RWPE1 (cell line): ENCODE measurements around the gene HSF4.

Experiments
- CTCF ChIA-PET: fragments of 350-600 bp; sonication (Branson Sonifier 250); formaldehyde crosslinking; extraction: SDS; loops from one replicate; lab custom pipeline; 2021; lab: Yijun Ruan, JAX
- POLR2A ChIA-PET: fragments of 400-600 bp; formaldehyde crosslinking; extraction: SDS; loops from one replicate; lab custom pipeline; 2020; ENCODE audit warnings: antibody characterized with exemption; ENCODE audit not compliant: low non-redundant PET; lab: Yijun Ruan, JAX
- DNase-seq: peaks from one replicate; pipeline ENCODE4 v3.0.0; 2012; ENCODE audit warnings: low spot score
- H3K27ac ChIP-seq: fragments of 450-650 bp; 2 replicates; pipeline ENCODE4 v1.5.1; 2017
- TF ChIP-seq, protein P1 (sequence below): fragments of 450-650 bp; conservative IDR thresholded peaks from 2 replicates; pipeline ENCODE4 v1.5.1; 2017; ENCODE audit warnings: low read depth, mild to moderate bottlenecking

HSF4 gene

GRCh38 chr16:67183627-67184452 lies 19.3 kb downstream of the HSF4 start, which contains the start of gene MATCAP1:
Gene MATCAP1 (minus strand): TSS chr16:67183963. CDS start chr16:67180610, 3,353 bp downstream.
- CTCF ChIA-PET = interaction anchor here (0.5 to 2.0 kb wide), 7 partner anchors 14 to 967 kb away, joined by 3 to 9 read pairs (median 4); no protein-coding TSS in a partner anchor
- POLR2A ChIA-PET = no interaction called here
- TF ChIP-seq, protein P1, sequence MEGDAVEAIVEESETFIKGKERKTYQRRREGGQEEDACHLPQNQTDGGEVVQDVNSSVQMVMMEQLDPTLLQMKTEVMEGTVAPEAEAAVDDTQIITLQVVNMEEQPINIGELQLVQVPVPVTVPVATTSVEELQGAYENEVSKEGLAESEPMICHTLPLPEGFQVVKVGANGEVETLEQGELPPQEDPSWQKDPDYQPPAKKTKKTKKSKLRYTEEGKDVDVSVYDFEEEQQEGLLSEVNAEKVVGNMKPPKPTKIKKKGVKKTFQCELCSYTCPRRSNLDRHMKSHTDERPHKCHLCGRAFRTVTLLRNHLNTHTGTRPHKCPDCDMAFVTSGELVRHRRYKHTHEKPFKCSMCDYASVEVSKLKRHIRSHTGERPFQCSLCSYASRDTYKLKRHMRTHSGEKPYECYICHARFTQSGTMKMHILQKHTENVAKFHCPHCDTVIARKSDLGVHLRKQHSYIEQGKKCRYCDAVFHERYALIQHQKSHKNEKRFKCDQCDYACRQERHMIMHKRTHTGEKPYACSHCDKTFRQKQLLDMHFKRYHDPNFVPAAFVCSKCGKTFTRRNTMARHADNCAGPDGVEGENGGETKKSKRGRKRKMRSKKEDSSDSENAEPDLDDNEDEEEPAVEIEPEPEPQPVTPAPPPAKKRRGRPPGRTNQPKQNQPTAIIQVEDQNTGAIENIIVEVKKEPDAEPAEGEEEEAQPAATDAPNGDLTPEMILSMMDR = no peak
- DNase-seq = peak; percentile 99
- H3K27ac ChIP-seq = peak within 1 kb of the TSS; percentile 95

- peak overlapping the region; percentile 95 for H3K27ac ChIP-seq
- ChIA-PET POLR2A (no interaction called here), CTCF (interaction anchor here (0.6 to 2.0 kb wide), 14 partner anchors 9 to 966 kb away, joined by 3 to 9 read pairs (median 4); partner anchors contain the start of genes NOL3 and TMEM208)
- DNase-seq = no peak
- TF ChIP-seq, protein P1 = no peak
These were observed 20.0 kb downstream of the HSF4 start for GRCh38 chr16:67184453-67184994.

GRCh38 chr16:67184995-67185650 lies 20.6 kb downstream of the HSF4 start:
- TF ChIP-seq, protein P1 = peak; percentile 86
- POLR2A ChIA-PET = no interaction called here
- H3K27ac ChIP-seq = peak overlapping the region; percentile 95
- CTCF ChIA-PET = interaction anchor here (0.6 to 2.0 kb wide), 15 partner anchors 9 to 965 kb away, joined by 3 to 9 read pairs (median 4); partner anchors contain the start of genes NOL3, TMEM208 and TRADD
- peak; percentile 70 for DNase-seq

DNA sequence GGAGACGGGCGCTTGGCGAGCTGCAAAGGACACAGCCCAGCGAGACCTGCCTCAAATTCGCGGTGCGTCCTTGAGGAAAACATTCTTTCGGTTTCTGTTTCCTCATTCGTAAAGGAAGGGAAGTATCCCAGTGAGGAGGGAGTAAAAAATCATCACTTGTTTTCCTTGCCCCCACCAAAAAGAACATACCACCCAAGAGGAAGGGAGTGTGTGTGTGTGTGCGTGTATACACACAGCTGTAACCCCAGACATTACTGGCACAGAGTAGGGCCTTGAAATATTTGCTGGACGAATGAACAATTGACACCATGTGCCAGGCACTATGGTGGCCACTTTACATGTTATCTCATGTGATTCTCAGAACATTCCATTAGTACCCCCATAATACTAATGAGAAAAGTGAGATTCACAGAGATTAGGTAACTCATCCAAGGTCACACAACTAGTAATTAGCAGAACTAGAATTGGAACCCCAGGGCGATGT lies 21.1 kb downstream of the HSF4 start:
- POLR2A ChIA-PET = no interaction called here
- TF ChIP-seq, protein P1 = peak; percentile 50
- DNase-seq = no peak
- CTCF ChIA-PET = interaction anchor here (0.6 to 2.0 kb wide), 9 partner anchors 10 to 232 kb away, joined by 3 to 9 read pairs (median 6); partner anchors contain the start of genes NOL3, TMEM208 and TRADD
- H3K27ac ChIP-seq = peak overlapping the region; percentile 95; the same call in 1 of the 2 replicates

- ChIA-PET POLR2A (interaction anchor here (0.6 kb wide), 1 partner anchor 235 kb away, joined by 3 read pairs; no protein-coding TSS in a partner anchor), CTCF (interaction anchor here (0.6 to 0.7 kb wide), 2 partner anchors 15 to 459 kb away, joined by 3 read pairs; no protein-coding TSS in a partner anchor)
- DNase-seq = no peak
- TF ChIP-seq, protein P1 = no peak
- H3K27ac ChIP-seq = peak overlapping the region; percentile 21
These were observed 22.0 kb downstream of the HSF4 start for GRCh38 chr16:67186550-67186950.
